Activated CD4-positive, alpha-beta T cell treated with anti-CD3 and anti-CD28 coated beads for 1 hour (primary cell): ENCODE data around the gene ZNF136.

ENCODE experiments used
- DNase-seq: peaks from one replicate; pipeline ENCODE4 v3.0.0-alpha.2; 2020

Gene ZNF136

GRCh38 chr19:12194827-12195731 is 32.2 kb downstream of the ZNF136 start:
- peak; percentile 67 for DNase-seq

GRCh38 chr19:12198136-12198535 is 35.2 kb downstream of the ZNF136 start:
- DNase-seq, result no peak

- DNase-seq, result no peak
Observed at GRCh38 chr19:12199757-12200419, 37.0 kb downstream of the ZNF136 start.

GRCh38 chr19:12202250-12202649 is 39.4 kb downstream of the ZNF136 start:
- DNase-seq, result peak; percentile 54

- DNase-seq, result no peak
Observed at GRCh38 chr19:12205296-12205695, 42.4 kb downstream of the ZNF136 start.

- DNase-seq, result no peak
Observed at GRCh38 chr19:12208221-12208620, 45.3 kb downstream of the ZNF136 start.

GRCh38 chr19:12217332-12217731 is 54.4 kb downstream of the ZNF136 start:
- no peak for DNase-seq

GRCh38 chr19:12222980-12223630 is 60.2 kb downstream of the ZNF136 start:
- DNase-seq, result no peak

GRCh38 chr19:12224676-12225075 is 61.8 kb downstream of the ZNF136 start:
- no peak for DNase-seq

GRCh38 chr19:12229990-12230389 is 67.1 kb downstream of the ZNF136 start:
- no peak for DNase-seq

GRCh38 chr19:12230751-12231733 is 68.1 kb downstream of the ZNF136 start:
- DNase-seq, result no peak

GRCh38 chr19:12232961-12233360 is 70.1 kb downstream of the ZNF136 start:
- no peak for DNase-seq

- DNase-seq, result no peak
Observed at GRCh38 chr19:12237143-12237839, 74.4 kb downstream of the ZNF136 start.
